ENCODE results near the gene ROR1. TPM values are rescaled to one million over a fixed set of nuclear protein-coding genes. Genes with fewer than 3 reads are reported as not detected.

ROR1 gene
- total and polyA plus RNA-seq, 2 donors (not counting 3 experiments of a cell fraction or from before 2014, with no cell fraction given): 2.6 to 3.5 TPM

GRCh38 chr1:63883494-63884235 lies 109.8 kb downstream of the ROR1 start:
- ChIA-PET CTCF (no interaction called here), POLR2A (no interaction called here)
- dilution Hi-C loops (cut with MboI; ENCODE audit: extremely low pct_ligation_motif_present, low sequenced_read_pairs) (no loop called here), intact Hi-C loops (cut with micrococcal nuclease) (no loop called here)
- H3K9me1 ChIP-seq (replicated peaks; ENCODE audit: control insufficient read depth, extremely low read depth, insufficient read depth, low read length): no peaks in the 10 kb centered on the region
- no peak overlapping the region for H3K9ac ChIP-seq (replicated peaks; ENCODE audit: extremely low read depth, insufficient read depth, low read length)
- no peak for TF ChIP-seq JUN (IDR thresholded peaks at IDR 0.05; ENCODE audit: borderline replicate concordance, insufficient read depth, insufficient read length, low read depth)
- no peak for TF ChIP-seq GATA2 (IDR thresholded peaks at IDR 0.05; ENCODE audit: insufficient read depth, insufficient read length, low read depth, low read length)
- no peak for TF ChIP-seq MAX (IDR thresholded peaks at IDR 0.05; ENCODE audit: insufficient read depth, insufficient read length)
- TF ChIP-seq MYC (IDR thresholded peaks at IDR 0.05; ENCODE audit: low read depth, low read length): no peak
- TF ChIP-seq POLR2A (IDR thresholded peaks at IDR 0.05; ENCODE audit: low read depth, low read length): no peak
- no peak for TF ChIP-seq CTCF (IDR thresholded peaks at IDR 0.05; ENCODE audit: extremely low read depth in 1 of 2, insufficient read depth in 1 of 2, low read depth in 1 of 2, low read length in 2 of 2)
- TF ChIP-seq POLR2AphosphoS5 (IDR thresholded peaks at IDR 0.05; ENCODE audit: insufficient read depth, low read depth, low read length): no peak
- TF ChIP-seq EZH2 (IDR thresholded peaks at IDR 0.05; ENCODE audit: borderline replicate concordance, low read depth, low read length, severe bottlenecking): no peak
- TF ChIP-seq FOS (IDR thresholded peaks at IDR 0.05; ENCODE audit: borderline replicate concordance, insufficient read depth, low read length): no peak
- H3K4me3 ChIP-seq (replicated peaks in 1 of 3; ENCODE audit: insufficient read depth in 1 of 3, low read depth in 1 of 3, low read length in 3 of 3): no peak overlapping the region
- FAIRE-seq: no peak
- no peaks in the 10 kb centered on the region for H3K79me2 ChIP-seq (ENCODE audit: control insufficient read depth, insufficient read depth, low read length)
- no peak overlapping the region for H3K27ac ChIP-seq (ENCODE audit: insufficient read depth, low read depth, low read length)
- H3K4me2 ChIP-seq (ENCODE audit: insufficient read depth, low read length): no peak overlapping the region
- no peaks in the 10 kb centered on the region for H3K36me3 ChIP-seq (ENCODE audit: control insufficient read depth in 2 of 2, extremely low read depth in 1 of 2, insufficient read depth in 2 of 2, low read length in 2 of 2)
- H3K9me3 ChIP-seq (replicated peaks; ENCODE audit: control insufficient read depth, insufficient read depth, low read length): no peaks in the 10 kb centered on the region
- no peaks in the 10 kb centered on the region for H4K20me1 ChIP-seq (replicated peaks; ENCODE audit: control insufficient read depth, extremely low read depth, insufficient read depth, low read length)
- no peak overlapping the region for H2AFZ ChIP-seq (ENCODE audit: low read depth, low read length)
- no peaks in the 10 kb centered on the region for H3K27me3 ChIP-seq (ENCODE audit: control insufficient read depth in 2 of 2, insufficient read depth in 2 of 2, low read length in 2 of 2)
- DNase-seq (ENCODE audit: low read depth, low spot score): no peak
- BruUV-seq (replicated peaks): no TSS peak
- H3K4me1 ChIP-seq (ENCODE audit: control insufficient read depth, extremely low read depth, insufficient read depth, low read length): no peaks in the 10 kb centered on the region

Measured in endothelial cell of umbilical vein (primary cell).